ENCODE data around the gene CXCL14.
A peak's percentile ranks its signal among the peaks of the same experiment; 100 is the strongest.

Gene CXCL14

GRCh38 chr5:135566422-135567400 is 12.1 kb downstream of the CXCL14 start:
- DNase-seq: no peak

- peak; percentile 75 for DNase-seq
Observed at GRCh38 chr5:135565725-135566421, 12.9 kb downstream of the CXCL14 start.

- no peak for DNase-seq
Observed at GRCh38 chr5:135565266-135565665, 13.5 kb downstream of the CXCL14 start.

DNA sequence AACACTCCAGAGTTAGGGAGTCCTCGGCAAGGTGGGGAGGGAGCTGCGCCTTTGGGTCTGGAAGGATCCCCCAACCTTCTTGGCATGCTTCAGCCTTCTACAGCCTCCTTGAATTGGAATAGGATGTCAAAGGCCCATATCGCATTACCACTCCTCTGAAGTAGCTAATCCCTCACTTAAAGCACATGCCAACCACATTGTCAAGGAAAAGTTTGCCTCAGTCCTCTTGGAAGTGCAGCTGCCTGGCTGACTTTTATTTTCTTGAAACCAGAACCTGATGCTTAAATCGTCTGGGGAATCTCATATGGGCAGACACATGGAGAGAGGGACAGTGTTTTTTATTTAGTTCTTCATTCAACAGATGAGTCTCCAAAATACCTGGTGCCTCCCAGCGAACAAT is 14.5 kb downstream of the CXCL14 start:
- no peak for DNase-seq

GRCh38 chr5:135561266-135561665 is 17.5 kb downstream of the CXCL14 start:
- no peak for DNase-seq

DNA sequence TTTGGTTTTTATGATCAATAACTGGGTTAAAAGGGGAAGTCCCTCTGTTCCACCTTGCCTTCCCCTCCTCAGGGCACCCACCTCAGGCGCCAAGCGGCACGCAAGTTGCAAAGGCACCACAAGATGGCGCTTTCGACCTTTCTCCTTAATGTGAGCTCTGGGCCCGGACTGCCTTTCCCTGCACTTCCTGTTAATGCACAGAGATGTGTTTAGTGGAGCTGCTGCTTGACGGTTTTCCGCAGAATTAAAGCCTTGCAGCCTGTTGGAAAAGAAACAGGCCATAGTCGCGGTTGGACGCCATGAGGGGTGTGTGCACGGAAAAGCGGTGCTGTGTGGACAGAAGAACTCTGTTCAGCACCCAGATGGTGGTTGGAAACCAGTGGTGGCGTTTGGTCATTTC is 17.9 kb downstream of the CXCL14 start:
- peak; percentile 69 for DNase-seq

DNA sequence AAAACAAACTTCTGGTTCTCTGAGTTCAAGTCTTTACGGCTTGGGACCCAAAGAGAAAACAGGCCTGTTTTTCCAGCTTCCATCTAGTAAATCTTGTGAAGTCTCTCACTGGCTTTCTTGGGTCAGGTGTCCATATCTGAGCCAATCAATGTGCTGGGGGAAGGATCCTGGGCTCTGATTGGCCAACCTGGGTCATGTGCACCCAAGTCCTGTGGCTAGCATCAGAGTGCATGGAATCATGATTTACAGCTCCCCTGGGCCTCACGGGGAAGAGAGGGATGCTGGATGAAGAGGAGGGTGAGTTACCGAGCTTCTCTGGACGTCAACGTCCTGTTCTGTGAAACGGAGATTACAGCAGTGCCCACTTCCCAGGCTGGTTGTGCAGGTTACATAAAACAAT is 19.4 kb downstream of the CXCL14 start:
- no peak for DNase-seq

DNA sequence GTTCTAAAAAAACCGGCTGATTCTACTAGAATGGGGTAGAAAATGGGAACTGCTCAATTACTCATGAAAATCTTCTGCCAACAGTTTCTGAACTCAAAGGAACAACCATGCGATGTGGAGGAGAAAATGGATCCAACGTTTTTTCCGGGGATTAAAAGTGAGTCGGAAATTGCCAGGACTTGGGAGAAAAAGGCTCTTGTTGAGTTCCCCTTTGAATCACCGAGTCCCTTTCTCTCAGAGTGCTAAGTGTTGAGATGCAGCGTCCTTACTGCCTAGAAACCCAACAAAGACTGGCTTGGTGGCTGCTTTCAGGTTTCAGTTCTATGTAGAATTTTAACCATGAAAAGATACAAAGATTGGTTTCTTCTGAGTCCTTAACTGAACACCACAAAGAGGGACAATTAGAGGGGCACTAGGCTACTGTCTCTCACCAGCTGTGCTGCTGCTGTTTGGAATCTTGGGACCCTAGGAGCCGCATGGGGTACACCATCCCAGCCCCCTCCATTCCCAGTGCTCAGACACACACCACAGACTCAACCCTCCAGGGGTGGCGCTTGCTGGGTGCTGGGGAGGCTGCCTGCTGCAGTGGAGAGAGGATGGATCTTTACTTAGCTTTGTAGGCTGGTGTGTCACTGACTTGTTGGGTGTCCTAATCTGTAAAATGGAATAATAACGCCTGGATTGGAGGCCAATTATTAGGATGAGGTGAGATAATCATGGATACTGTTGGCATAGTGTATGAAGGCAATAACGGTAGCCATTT is 21.5 kb downstream of the CXCL14 start:
- DNase-seq: no peak

DNA sequence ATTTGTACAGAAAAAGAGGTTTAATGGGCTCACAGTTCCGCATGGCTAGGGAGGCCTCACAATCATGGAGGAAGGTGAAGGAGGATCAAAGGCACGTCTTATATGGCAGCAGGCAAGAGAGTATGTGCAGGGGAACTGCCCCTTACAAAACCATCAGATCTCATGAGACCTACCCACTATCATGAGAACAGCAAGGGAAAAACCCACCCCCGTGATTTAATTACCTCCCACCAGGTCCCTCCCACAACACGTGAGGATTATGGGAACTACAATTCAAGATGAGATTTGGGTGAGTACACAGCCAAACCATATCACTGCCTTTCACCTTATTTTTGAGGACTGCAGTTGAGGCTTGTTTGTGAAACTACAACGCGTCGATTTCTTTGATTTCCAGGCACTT is 22.2 kb downstream of the CXCL14 start:
- no peak for DNase-seq

DNA sequence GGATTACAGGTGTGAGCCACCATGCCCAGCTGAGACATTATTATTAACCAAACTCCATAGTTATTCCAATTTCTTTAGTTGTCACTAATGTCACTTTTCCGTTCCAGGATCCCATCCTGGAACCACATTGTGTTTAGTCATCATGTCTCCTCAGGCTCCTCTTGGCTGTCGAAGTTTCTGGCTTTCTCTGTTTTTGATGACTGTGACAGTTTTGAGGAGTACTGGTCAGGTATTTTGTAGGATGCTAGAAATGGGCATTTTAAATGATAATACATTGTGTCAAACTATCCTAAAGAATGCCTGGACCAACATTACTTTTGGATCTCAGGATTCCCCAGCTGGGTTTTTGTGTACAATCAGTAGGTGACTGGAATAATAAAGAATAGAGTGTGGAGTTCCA is 23.3 kb downstream of the CXCL14 start:
- DNase-seq: no peak

- no peak for DNase-seq
Observed at GRCh38 chr5:135553688-135554462, 24.9 kb downstream of the CXCL14 start.

- peak; percentile 53 for DNase-seq
Observed at GRCh38 chr5:135551593-135552447, 27.0 kb downstream of the CXCL14 start.

GRCh38 chr5:135549413-135549812 is 29.4 kb downstream of the CXCL14 start:
- DNase-seq: no peak

DNA sequence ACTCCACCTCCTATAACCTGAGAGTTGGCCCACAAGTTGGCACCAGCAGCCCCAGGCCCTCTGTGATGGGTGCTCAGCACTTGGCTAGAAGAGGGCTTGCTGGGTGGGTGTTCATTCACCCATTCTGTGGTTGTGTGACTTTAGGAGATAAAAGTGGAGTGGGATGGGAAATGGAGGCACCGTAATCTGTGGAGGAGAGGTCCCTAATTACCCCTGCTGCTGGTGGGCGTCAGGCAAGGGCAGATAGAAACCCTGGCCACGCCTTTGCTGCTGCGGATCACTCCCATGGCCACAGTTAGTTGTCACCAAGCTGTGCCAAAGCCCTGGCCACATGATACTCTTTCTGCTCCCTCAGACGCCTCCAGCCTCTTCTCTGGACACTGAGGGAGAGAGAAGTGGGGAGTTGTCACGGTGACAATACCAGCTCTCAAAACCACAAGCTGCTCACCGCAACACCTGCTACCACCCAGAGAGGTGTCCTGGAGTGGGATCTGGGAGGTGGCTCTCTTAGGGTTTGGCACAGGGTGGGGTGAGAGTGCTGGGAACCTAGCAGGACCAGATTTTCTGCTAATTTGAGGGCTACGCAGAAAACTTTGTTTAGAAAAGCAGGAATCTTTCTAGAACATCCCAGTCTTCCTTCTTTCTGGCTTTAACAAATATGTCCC is 31.1 kb downstream of the CXCL14 start:
- no peak for DNase-seq

GRCh38 chr5:135546912-135547311 is 31.9 kb downstream of the CXCL14 start:
- DNase-seq: no peak

- no peak for DNase-seq
Observed at GRCh38 chr5:135546101-135546500, 32.7 kb downstream of the CXCL14 start.

DNA sequence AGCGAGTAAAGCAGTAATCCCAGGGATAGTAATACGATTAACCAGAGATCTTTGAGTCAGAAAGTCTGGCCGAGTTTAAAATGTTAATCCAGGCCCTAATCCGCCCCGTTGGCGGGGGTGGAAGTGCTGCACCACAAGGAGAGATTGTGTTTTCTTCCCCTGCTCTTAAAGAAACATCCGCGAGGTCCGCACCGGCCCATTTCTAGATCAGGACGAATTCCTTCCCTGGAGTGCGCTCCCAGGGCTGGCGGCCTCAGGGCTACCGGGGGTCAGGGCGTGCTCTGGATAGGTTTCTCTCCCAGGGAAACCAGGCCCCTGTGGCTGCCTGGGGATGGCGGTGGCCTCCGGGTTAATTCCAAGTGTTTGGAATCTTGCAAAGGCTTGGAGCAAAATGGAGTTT is 33.7 kb downstream of the CXCL14 start:
- DNase-seq: no peak

DNA sequence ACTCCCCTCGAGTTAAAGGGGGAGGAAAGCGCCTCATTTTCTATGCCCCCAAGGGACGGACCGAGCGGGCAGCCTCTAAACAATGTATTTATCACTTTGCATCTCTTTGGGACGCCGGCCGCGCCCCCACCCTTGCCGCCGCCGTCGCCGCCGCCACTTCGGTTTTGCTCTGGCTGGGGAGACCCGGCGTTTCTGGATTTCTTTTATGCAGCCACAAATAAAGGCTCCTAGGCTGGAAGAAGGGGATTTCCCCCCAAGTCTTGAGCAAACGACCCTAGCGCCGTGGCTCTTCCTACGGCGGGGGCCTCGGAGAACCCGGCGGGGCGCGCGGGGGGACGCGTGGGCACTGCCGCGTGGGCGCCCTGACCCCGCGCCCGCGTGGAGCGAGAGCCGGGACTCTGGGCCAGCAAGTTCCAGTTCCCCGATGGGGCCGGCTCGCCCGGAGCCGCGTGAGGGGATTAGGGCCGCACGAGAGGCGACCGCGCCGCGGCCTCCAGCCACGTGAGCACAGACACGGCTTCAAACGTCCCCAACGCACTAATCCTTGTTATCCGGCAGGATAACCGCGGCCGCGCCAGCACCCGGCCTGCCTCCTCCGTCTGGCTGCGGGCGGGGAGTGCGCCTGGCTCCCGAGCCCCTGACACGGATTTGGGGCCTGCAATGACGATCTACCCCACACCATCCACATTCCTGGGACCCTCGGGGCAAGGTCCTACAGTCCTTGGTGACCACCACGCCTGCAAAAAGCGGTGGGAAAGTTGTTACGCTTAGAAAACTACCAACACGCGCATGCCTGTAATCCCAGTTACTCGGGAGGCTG is 35.1 kb downstream of the CXCL14 start:
- DNase-seq: no peak

- DNase-seq: no peak
Observed at GRCh38 chr5:135543001-135543484, 35.7 kb downstream of the CXCL14 start.

Data from stimulated activated CD4-positive, alpha-beta T cell treated with anti-CD3 and anti-CD28 coated beads, Interleukin-4, amount 100 ng/mL, for 24 hours (primary cell).